NCI-H2029 (cell line): ENCODE data around the gene PTCH2.

Experiments used
- DNase-seq: peaks from one replicate; lab custom pipeline; 2025; lab: John Stamatoyannopoulos, UW

The PTCH2 gene

GRCh38 chr1:44777969-44778635 is 65.0 kb downstream of the PTCH2 start:
- no peak for DNase-seq

- no peak for DNase-seq
Measured at GRCh38 chr1:44777547-44777946, 65.5 kb downstream of the PTCH2 start.

GRCh38 chr1:44776730-44777068 is 66.4 kb downstream of the PTCH2 start:
- DNase-seq, result no peak

DNA sequence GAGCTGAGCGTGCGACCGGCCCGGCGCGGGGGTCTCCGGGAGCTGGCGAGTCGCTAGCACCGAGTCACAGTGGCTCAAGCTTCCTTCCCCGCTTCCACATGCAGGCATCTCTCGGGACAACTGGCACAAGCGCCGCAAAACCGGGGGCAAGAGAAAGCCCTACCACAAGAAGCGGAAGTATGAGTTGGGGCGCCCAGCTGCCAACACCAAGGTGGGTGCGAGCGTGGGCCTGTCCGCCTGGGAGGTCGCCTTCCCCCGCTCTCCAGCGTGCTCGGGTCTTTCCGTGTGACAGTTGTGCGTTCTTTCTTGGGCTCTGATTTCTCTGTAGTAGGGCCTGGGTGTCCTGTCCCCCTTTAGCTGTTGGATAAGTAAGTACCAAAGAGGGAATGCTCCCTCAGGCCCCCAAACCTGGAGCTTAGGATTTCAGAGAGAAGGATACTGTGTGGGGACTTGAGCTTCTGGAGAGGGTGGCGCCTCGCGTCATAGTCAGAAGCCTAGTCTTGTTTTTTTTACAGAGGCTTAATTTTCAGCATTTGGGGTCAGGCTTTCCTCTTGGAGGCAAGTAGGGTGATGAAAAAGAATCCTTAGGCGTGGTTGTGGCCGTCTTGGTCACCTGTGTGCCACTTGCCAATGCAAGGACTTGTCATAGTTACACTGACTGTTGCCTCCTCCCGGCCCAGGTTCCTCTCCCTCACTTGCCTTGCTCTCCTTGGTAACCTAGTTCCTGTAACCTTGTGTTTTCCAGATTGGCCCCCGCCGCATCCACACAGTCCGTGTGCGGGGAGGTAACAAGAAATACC is 66.9 kb downstream of the PTCH2 start:
- no peak for DNase-seq

DNA sequence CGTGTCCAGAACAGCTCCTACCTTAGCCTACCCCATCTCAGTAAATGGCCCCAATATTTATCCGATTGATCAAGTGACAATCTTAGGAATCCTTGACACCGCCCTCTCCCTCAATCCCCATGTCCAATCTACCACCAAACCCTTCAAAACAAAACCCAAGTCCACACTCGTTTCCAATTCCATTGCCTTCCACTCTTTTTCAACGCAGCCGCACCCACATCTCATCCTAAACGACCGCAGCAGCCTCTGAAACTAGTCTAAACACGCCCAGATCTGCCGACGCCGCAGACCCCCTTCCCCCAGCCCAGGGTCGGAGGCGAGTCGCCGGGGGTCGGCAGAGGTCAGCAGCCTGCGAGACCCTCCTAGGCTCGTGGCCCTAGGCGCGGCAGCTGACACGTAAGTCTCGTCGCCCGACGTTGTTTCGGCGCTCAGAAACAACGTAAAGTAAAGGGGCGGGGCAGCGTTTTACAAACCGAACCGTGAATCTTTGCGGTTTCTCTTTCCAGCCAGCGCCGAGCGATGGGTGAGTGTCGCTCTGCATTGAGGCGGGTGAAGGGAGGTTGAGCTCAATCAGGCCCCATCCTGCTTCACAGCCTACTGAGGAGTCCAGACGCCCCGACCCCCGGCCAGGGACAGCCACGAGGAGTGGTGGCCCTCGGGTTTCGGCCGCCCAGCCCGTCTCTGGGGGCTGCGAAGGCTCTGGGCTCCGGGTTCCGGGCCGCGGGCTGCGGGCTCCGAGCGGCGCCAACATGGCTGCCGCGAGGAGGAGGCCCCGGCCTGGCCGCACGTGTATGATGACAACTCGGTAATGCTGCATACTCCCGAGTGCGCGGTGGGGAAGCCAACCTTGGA is 67.7 kb downstream of the PTCH2 start, which contains the start of gene RPS8:
TSS of gene RPS8 (plus strand) at position 463 of the 852 bp plus-strand sequence. CDS start at position 520, 57 bp downstream.
- DNase-seq, result peak; percentile 99
